GM19397 (cell line): Measurements from ENCODE around the gene TSPOAP1.

Experiments
- ATAC-seq: cut with Tn5 transposase; IDR thresholded peaks from one replicate; pipeline ENCODE4 v1.9.1; 2021; ENCODE audit warnings: mild to moderate bottlenecking, moderate library complexity; ENCODE audit not compliant: unreplicated experiment

The TSPOAP1 gene

GRCh38 chr17:58265271-58265670, 63.3 kb downstream of the TSPOAP1 start:
- ATAC-seq: no peak

DNA sequence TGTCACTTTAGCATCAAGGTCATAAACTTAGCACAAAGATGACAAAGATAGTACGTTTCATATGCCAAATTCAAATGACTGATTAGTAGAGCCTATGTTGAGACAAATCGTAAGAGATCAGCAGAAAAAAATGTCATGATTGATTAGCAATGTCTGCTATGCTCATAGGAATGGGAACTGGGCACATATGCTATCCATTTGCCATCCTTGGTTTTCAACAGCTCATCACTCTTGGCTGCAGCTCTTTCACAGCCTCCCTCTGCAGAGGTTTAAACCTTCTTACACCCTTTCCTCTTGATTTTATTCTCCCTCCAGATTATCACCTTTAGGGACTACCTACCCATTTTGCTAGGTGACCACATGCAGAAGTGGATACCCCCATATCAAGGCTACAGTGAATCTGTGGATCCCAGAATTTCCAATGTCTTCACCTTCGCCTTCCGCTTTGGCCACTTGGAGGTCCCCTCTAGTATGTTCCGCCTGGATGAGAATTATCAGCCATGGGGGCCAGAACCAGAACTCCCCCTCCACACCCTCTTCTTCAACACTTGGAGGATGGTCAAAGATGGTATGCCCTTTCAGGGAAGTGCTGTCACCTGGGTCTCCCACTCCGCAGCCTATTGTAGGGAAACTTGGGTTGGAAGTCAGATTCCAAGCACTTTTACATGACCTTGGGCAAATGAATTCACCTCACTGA, 64.0 kb downstream of the TSPOAP1 start:
- ATAC-seq: no peak

GRCh38 chr17:58263773-58264172, 64.8 kb downstream of the TSPOAP1 start:
- ATAC-seq: no peak

- no peak for ATAC-seq
Observed at GRCh38 chr17:58262149-58262548, 66.4 kb downstream of the TSPOAP1 start.

- ATAC-seq: no peak
Observed at GRCh38 chr17:58254803-58255202, 73.8 kb downstream of the TSPOAP1 start.

DNA sequence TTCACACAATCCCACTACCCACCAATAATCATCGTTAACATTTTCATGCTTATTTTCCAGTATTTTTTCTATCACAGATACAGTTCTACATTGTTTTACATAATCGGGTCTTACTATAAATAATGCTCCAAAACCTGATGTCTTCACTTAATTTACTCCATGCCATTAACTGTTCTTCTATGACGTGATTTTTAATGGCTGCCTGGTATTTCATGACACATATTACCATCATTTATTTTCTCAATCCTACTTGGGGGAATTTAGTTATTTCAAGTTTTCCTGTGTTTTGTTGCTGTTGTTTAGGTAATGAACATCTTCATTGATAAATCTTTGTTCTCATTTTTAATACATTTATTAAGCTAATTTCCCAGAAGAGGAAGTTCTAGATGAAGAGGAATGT, 75.5 kb downstream of the TSPOAP1 start:
- no peak for ATAC-seq

GRCh38 chr17:58252141-58252540, 76.5 kb downstream of the TSPOAP1 start:
- no peak for ATAC-seq
